ENCODE results near the gene MYH8.

MYH8 gene

DNA sequence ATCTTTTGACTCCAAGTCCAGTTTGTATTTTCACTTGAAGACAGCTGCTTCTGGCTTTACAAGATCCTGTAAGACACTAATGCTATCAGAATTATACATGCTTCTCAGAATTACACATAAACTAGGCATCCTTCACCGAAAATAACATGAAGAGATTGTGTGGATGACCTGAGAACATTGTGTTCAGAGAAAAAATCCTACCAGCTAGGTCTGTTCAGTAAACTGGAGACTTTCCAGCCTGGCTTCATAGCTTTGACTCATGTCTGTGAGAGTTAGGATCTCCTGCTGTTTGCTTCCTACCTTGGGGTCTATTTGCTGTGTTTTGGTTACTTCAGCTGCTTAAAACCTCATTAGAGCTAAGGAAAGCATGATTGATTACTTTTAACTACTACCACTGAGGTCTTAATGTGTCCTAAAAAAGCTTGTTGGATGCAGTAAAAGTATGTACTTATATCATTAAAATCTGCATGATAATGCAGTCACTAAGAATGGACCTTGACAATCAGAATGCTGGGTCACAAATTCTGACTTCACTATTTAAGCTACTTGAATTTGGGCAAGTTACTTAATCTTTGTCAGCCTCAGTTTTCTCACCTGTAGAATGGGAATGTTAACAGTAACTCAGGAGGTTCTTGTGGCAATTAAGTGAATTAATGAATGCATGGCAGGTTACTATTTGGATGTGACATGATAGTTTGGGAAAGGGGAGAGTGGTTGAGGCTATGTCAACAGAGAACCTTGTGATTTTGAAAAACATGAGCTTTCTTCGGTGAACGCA lies 40.9 kb downstream of the MYH8 start:
- no peak overlapping the region for H3K27ac ChIP-seq
- TF ChIP-seq, protein P1, sequence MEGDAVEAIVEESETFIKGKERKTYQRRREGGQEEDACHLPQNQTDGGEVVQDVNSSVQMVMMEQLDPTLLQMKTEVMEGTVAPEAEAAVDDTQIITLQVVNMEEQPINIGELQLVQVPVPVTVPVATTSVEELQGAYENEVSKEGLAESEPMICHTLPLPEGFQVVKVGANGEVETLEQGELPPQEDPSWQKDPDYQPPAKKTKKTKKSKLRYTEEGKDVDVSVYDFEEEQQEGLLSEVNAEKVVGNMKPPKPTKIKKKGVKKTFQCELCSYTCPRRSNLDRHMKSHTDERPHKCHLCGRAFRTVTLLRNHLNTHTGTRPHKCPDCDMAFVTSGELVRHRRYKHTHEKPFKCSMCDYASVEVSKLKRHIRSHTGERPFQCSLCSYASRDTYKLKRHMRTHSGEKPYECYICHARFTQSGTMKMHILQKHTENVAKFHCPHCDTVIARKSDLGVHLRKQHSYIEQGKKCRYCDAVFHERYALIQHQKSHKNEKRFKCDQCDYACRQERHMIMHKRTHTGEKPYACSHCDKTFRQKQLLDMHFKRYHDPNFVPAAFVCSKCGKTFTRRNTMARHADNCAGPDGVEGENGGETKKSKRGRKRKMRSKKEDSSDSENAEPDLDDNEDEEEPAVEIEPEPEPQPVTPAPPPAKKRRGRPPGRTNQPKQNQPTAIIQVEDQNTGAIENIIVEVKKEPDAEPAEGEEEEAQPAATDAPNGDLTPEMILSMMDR (conservative IDR thresholded peaks at IDR 0.05) = no peak
- no peak for TF ChIP-seq ZFX (IDR thresholded peaks at IDR 0.05)

DNA sequence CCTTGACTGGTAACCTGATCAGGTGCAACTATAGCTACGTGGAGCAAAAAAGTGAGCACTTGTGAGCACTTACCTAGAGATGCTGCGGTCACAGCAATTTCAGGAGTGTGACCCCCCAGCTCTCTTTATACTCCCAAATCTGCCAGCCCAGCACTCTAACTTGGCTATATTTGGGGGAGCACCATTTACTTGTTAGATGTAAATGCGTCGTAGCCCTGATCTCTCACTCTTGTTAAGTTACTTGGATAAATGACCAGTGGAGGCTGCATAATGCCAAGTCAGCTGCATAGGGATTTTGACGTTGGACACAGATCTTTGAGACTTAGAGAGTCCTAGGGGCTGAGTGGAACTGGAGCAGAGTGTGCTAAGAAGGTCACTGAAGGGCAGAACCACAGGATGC lies 48.8 kb downstream of the MYH8 start, which contains the start of gene MYH13:
Gene MYH13 (minus strand): TSS at position 101 of the 400 bp plus-strand sequence. CDS start 8,476 bp downstream, outside the sequence.
- no peak within 1 kb of the TSS for H3K27ac ChIP-seq
- TF ChIP-seq ZFX (IDR thresholded peaks at IDR 0.05) = no peak
- TF ChIP-seq, protein P1 (conservative IDR thresholded peaks at IDR 0.05) = no peak

GRCh38 chr17:10370016-10370608 lies 51.6 kb downstream of the MYH8 start:
- TF ChIP-seq, protein P1 (conservative IDR thresholded peaks at IDR 0.05) = no peak
- TF ChIP-seq ZFX (IDR thresholded peaks at IDR 0.05) = no peak
- H3K27ac ChIP-seq = no peak overlapping the region

GRCh38 chr17:10369239-10369638 lies 52.5 kb downstream of the MYH8 start:
- H3K27ac ChIP-seq = no peak overlapping the region
- no peak for TF ChIP-seq ZFX (IDR thresholded peaks at IDR 0.05)
- TF ChIP-seq, protein P1 (conservative IDR thresholded peaks at IDR 0.05) = no peak

- H3K27ac ChIP-seq = no peak overlapping the region
- TF ChIP-seq, protein P1 (conservative IDR thresholded peaks at IDR 0.05) = no peak
These were observed 53.2 kb downstream of the MYH8 start for GRCh38 chr17:10368561-10368960.

DNA sequence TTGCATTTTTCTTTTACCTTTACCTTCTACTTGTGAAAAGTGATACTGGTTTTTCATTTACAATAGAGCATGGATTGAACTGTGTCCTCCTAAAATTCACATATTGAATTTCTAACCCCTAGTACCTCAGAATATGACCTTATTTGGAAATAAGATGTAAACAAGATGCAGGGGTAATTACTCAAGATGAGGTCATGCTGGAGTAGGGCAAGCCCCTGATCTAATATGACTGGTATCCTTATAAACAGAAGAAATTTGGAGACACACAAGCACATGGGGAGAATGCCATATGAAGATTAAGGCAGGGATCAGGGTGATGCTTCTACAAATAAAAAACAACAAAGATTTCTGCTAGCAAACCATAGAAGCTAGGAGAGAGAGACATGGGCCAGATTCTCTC lies 61.2 kb downstream of the MYH8 start:
- no peak overlapping the region for H3K27ac ChIP-seq
- TF ChIP-seq, protein P1 (conservative IDR thresholded peaks at IDR 0.05) = no peak
- TF ChIP-seq ZFX (IDR thresholded peaks at IDR 0.05) = no peak

DNA sequence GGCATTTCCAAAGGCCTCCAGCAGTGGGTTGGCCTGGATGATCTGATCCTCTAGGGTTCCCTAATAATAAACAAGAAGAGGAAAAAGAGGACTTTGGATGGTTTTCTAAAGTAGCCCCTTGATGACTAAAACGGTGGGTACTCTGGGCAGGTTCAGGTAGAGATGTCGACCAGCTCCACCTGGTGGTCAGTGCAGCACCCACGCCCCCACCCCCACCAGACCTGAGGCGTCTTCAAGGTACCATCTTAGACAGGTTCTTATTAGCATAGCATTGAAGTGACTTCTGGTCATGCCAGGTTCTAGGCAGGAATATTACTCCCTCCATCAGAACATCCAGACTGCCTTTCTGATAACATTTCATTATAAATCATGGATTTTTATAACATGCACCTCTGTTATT lies 64.0 kb downstream of the MYH8 start:
- no peak overlapping the region for H3K27ac ChIP-seq
- TF ChIP-seq, protein P1 (conservative IDR thresholded peaks at IDR 0.05) = peak; percentile 82
- TF ChIP-seq ZFX (IDR thresholded peaks at IDR 0.05) = no peak
